ENCODE data around the gene PAWR. TPM values are rescaled to one million over a fixed set of nuclear protein-coding genes. Genes with fewer than 3 reads are reported as not detected.

The PAWR gene
- total RNA-seq, 4 donors from 2014 or later: 54.8 to 159 (median 65.8) TPM

DNA sequence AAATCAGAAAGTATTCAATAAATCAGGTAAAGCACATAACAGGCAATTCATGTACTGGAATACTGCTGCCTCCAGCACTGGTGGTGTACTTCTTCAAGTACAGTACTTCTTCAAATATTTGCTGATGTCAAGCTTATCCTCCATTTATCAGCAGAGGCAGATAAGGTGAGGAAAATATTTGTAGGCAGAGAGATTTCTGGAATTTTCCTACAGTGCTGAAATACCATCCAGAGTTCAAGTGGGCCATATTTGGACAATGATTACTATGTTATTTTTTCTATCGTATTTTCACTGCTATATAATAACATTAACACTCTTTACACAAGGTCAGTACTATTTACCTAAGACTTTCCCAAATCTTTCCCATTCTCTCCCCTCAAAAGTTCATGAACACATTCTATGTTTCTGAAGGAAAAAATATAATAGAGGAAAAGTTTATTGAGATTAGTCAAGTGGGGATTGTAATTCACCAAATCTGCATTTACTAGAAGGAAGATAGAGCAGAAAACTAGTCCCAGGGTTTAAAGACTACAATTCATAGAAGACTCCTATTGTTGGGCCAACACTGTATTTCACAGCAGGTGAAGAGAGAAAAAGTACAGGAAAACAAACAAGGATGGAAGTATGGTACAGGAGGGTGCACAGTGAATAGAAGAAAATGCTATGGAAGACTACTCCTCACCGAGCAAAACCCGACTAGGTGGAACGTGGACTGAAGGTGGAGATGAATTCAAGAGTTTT is 141.1 kb downstream of the PAWR start:
- Histone ChIP-seq H3K27me3 (no peaks in the 10 kb centered on the region), H3K27ac (no peak overlapping the region), H3K36me3 (no peaks in the 10 kb centered on the region), H3K4me1 (peaks cover 0 to 21% (median 3%) of the 10 kb centered on the region in 4 donors), H3K4me3 (no peak overlapping the region), H3K9me3 (no peaks in the 10 kb centered on the region)
- DNase-seq (ENCODE audit: low spot score in 2 of 2): no peak
- WGBS, 2 donors: 79 to 80% methylated on average over 4 of the region's 4 CpGs
- TF ChIP-seq POLR2A (IDR thresholded peaks at IDR 0.05) (no peak), EP300 (IDR thresholded peaks at IDR 0.05) (no peak)
- TF ChIP-seq, protein P1, sequence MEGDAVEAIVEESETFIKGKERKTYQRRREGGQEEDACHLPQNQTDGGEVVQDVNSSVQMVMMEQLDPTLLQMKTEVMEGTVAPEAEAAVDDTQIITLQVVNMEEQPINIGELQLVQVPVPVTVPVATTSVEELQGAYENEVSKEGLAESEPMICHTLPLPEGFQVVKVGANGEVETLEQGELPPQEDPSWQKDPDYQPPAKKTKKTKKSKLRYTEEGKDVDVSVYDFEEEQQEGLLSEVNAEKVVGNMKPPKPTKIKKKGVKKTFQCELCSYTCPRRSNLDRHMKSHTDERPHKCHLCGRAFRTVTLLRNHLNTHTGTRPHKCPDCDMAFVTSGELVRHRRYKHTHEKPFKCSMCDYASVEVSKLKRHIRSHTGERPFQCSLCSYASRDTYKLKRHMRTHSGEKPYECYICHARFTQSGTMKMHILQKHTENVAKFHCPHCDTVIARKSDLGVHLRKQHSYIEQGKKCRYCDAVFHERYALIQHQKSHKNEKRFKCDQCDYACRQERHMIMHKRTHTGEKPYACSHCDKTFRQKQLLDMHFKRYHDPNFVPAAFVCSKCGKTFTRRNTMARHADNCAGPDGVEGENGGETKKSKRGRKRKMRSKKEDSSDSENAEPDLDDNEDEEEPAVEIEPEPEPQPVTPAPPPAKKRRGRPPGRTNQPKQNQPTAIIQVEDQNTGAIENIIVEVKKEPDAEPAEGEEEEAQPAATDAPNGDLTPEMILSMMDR (IDR thresholded peaks at IDR 0.05): no peak

DNA sequence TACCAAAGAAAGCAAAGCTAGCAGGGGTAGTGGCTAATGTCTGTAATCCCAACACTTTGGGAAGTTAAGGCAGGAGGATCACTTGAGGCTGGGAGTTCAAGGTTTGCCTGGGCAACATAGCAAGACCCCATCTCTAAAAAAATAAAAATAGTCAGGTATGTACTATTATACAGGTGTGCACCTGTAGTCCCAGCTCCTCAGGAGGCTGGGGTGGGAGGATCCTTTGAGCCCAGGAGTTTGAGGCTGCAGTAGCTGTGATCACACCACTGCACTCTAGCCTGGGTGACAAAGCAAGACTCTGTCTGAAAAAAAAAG is 142.2 kb downstream of the PAWR start:
- Histone ChIP-seq H3K27ac (peak overlapping the region in 2 of 4 donors; percentile 24 to 46), H3K27me3 (no peaks in the 10 kb centered on the region), H3K4me1 (peaks cover 0 to 21% (median 3%) of the 10 kb centered on the region in 4 donors), H3K9me3 (no peaks in the 10 kb centered on the region), H3K4me3 (no peak overlapping the region), H3K36me3 (no peaks in the 10 kb centered on the region)
- TF ChIP-seq POLR2A (IDR thresholded peaks at IDR 0.05) (no peak), EP300 (IDR thresholded peaks at IDR 0.05) (no peak)
- TF ChIP-seq, protein P1 (IDR thresholded peaks at IDR 0.05): no peak
- no peak for DNase-seq (ENCODE audit: low spot score in 2 of 2)

DNA sequence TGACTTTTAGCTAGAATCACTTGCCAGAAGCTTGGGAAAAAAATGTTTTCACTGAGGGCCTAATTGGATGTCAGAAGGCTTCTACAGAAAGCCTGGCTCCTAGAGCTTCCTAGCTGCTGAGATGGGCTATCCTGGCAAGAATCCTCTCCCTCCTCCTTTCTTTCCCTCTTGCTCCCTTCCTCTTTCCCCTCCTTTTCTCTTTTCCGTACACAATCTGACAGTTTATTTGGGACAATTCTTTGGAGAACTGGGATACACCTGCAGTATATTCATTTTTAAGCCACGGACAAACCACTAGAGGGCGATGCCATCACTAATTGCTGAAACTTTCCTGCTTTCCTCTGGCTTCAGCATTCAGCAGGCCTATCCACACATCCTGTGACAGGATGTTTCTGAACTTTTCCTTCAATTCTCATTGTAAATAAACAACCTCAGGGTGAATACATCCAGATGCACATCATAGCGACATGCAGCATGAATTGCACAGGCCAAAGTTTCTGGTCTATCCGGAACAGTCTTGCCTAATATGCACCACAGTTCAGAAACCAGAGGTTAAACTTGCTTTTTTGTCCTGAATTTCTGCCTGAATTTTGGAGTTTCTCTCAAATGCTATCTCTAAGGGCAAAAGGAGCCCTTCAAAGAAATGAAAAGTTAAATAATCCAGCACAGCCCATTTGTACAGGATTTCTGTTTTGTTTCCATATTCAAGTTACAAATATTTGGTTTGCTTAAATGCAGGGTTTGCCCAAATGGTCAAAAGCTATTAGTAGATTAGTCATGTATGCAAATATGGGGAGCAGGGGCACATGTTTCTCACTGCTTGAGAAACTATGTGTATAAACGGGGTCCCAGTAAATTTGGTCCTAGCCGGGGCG is 142.8 kb downstream of the PAWR start:
- no peaks in the 10 kb centered on the region for H3K9me3 ChIP-seq
- H3K4me3 ChIP-seq: no peak overlapping the region
- H3K27ac ChIP-seq: peak overlapping the region in 3 of 4 donors; percentile 43 to 49 (median 46)
- no peaks in the 10 kb centered on the region for H3K27me3 ChIP-seq
- no peaks in the 10 kb centered on the region for H3K36me3 ChIP-seq
- peaks cover 0 to 21% (median 3%) of the 10 kb centered on the region in 4 donors for H3K4me1 ChIP-seq
- WGBS, 2 donors: 43 to 44% methylated on average over 8 of the region's 8 CpGs
- TF ChIP-seq EP300 (IDR thresholded peaks at IDR 0.05) (no peak), POLR2A (IDR thresholded peaks at IDR 0.05) (no peak)
- TF ChIP-seq, protein P1 (IDR thresholded peaks at IDR 0.05): peak; percentile 51 to 69 (median 57)
- DNase-seq (ENCODE audit: low spot score in 2 of 2): peak in 1 of 2 donors; percentile 61

DNA sequence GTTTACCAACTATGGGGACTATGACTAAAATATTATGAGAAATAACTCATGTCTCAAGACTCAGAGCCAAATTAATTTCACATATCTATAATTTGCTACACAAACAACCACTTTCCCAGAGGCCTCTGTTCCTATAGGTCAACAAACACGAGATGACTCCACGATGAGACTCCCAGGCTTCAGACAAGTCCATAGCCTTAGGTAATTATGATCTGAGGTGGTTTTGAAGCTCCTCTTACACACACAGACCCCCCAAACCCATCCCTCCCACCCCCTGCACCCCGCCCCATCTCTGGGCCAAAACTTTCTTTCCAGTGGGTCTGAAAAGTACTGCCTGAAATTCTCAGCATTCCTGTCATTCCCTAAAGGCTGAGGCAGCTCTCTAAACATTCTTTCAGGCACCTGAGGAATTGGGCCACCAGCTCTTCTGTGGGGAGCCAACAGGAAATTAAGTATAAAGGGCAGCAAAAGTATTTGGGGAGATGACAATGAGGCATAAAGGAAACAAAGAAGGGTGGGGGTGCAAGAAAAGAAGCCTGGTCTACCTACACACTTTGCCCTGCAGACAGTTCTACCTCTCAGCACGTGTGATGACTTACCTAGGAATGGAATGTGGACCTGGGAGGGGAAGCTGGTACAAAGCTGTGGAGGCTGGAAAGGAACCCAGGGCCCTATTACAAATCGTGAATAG is 143.6 kb downstream of the PAWR start:
- no peak overlapping the region for H3K4me3 ChIP-seq
- TF ChIP-seq POLR2A (IDR thresholded peaks at IDR 0.05): no peak
- no peak for TF ChIP-seq EP300 (IDR thresholded peaks at IDR 0.05)
- TF ChIP-seq, protein P1 (IDR thresholded peaks at IDR 0.05): no peak
- 37 to 39% methylated on average over 5 of the region's 5 CpGs for WGBS, 2 donors
- H3K27me3 ChIP-seq: no peaks in the 10 kb centered on the region
- no peaks in the 10 kb centered on the region for H3K36me3 ChIP-seq
- no peaks in the 10 kb centered on the region for H3K9me3 ChIP-seq
- DNase-seq (ENCODE audit: low spot score in 2 of 2): no peak
- peak overlapping the region in 3 of 4 donors; percentile 43 to 60 (median 49) for H3K27ac ChIP-seq
- peaks cover 0 to 19% (median 3%) of the 10 kb centered on the region in 4 donors for H3K4me1 ChIP-seq
